ENCODE results near the gene ARHGEF4. TPM values are rescaled to one million over a fixed set of nuclear protein-coding genes. Genes with fewer than 3 reads are reported as not detected.

Gene ARHGEF4
- total RNA-seq, 1 experiment from 2014 or later, result 0.80 TPM

DNA sequence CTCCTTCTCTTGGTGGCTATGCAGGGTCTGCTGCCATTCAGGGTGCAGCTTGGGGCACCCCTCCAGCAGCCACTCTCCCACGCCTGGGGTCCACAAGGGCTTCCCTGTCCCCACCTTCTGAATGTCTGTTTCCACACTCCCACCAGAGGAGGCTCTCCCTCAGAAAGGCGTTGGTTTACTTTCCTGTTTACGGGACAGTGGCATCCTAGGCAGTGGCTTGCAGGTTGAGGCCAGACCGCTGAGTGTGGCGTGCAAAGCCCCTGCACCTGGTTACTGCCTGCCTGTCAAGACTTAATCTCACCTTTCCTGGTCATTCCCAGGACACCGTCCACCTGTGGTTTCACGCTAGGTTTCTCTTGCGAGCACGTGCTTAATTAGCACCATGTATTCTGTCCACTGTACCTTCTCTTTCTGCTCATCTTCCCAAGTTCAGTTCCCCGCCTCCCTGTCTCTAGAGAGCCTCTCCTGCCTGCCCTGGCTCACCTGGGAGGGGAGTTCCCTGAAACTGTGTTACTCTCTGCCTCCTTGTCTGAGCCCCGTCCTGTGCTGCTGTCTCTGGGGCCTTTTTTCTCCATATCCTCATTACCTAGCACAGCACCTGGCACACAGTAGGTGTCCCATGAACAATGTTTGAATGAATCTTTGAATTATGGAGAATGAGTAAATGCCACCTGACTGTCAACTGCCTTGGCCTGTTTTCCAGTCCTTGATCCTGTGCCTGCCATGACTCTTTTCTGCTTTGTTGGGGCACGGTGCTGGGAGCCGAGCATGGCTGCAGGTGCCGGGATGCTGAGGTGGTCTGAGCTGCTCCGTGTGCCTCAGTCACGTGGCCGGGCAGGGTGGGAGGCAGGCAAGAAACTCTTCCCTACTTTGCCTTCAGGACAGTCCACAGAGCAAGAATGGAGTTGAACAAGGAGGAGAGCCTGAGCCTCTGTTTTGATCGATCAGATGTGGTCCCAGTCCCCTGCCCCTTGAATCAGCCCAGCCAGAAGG, 56.4 kb downstream of the ARHGEF4 start:
- intact Hi-C loops (cut with micrococcal nuclease; ENCODE audit: unreplicated experiment) (no loop called here), in situ Hi-C loops (cut with HindIII; ENCODE audit: low pct_unique_long_range_greater_than_20kb, low sequenced_read_pairs) (no loop called here)
- no TSS peak for BruUV-seq (replicated peaks)
- Histone ChIP-seq H3K9me3 (ENCODE audit: control insufficient read depth, insufficient read depth, low read depth, low read length) (no peaks in the 10 kb centered on the region), H3K36me3 (ENCODE audit: control insufficient read depth, insufficient read depth, low read length) (no peaks in the 10 kb centered on the region), H3K27ac (ENCODE audit: low read length) (no peak overlapping the region), H3K4me1 (ENCODE audit: control insufficient read depth, insufficient read depth, low read length) (no peaks in the 10 kb centered on the region), H3K27me3 (ENCODE audit: control insufficient read depth, insufficient read depth, low read length) (peaks cover 3% of the 10 kb centered on the region; the same call in 1 of the 2 replicates), H3K4me3 (ENCODE audit: low read depth in 2 of 2, low read length in 2 of 2) (no peak overlapping the region)
- ChIA-PET CTCF (no interaction called here), POLR2A (no interaction called here)
- TF ChIP-seq TCF7L2 (IDR thresholded peaks at IDR 0.05; ENCODE audit: low read depth, low read length) (no peak), POLR2AphosphoS5 (IDR thresholded peaks at IDR 0.05; ENCODE audit: low read depth, low read length) (no peak), REST (IDR thresholded peaks at IDR 0.05; ENCODE audit: insufficient read depth in 1 of 2, low read depth in 2 of 2, low read length in 1 of 2) (no peak), CTCF (IDR thresholded peaks at IDR 0.05) (no peak), SIN3A (IDR thresholded peaks at IDR 0.05; ENCODE audit: borderline replicate concordance, insufficient read depth, low read depth, low read length) (no peak)
- no peak for DNase-seq (ENCODE audit: low read depth, low spot score)
- no peak for ATAC-seq

DNA sequence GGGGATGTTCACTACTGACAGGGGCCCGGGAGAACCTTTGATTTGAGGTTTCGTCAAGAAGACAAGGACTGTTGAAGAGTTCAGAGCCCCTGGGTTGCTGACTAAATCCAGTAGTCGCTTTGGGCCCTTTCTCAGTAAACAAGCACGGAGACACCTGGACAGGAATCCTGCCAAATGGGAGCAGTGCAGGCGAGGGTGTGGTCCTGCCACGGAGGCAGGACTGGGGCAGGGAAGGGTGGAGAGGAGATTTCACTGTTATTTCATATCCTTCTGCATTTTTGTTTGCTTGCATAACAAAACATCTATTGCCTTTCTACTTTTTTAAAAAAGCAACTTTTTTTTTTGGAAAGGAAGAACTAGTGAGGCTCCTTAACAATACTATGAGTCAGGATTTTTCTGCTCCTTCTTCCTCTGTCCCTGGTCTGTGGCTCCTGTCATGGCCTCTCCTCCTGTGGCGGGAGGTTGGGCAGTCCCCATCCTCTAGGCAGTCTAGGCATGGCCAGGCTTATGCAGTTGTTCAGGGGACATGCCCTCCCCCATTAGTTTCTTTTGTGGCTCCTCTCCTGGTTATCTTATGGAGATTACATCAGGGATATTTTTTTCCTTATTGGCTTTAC, 57.7 kb downstream of the ARHGEF4 start:
- intact Hi-C loops (cut with micrococcal nuclease; ENCODE audit: unreplicated experiment), result no loop called here
- no peak for TF ChIP-seq POLR2AphosphoS5 (IDR thresholded peaks at IDR 0.05; ENCODE audit: low read depth, low read length)
- Histone ChIP-seq H3K4me3 (ENCODE audit: low read depth in 2 of 2, low read length in 2 of 2) (no peak overlapping the region), H3K4me1 (ENCODE audit: control insufficient read depth, insufficient read depth, low read length) (no peaks in the 10 kb centered on the region), H3K27ac (ENCODE audit: low read length) (no peak overlapping the region), H3K36me3 (ENCODE audit: control insufficient read depth, insufficient read depth, low read length) (no peaks in the 10 kb centered on the region), H3K9me3 (ENCODE audit: control insufficient read depth, insufficient read depth, low read depth, low read length) (no peaks in the 10 kb centered on the region), H3K27me3 (ENCODE audit: control insufficient read depth, insufficient read depth, low read length) (peaks cover 3% of the 10 kb centered on the region; the same call in 1 of the 2 replicates)
- in situ Hi-C loops (cut with HindIII; ENCODE audit: low pct_unique_long_range_greater_than_20kb, low sequenced_read_pairs), result no loop called here
- BruUV-seq (replicated peaks), result no TSS peak
- ATAC-seq (no peak), DNase-seq (ENCODE audit: low read depth, low spot score) (no peak)
- ChIA-PET CTCF (no interaction called here), POLR2A (no interaction called here)
